ENCODE data around the gene VWA7.

DNA sequence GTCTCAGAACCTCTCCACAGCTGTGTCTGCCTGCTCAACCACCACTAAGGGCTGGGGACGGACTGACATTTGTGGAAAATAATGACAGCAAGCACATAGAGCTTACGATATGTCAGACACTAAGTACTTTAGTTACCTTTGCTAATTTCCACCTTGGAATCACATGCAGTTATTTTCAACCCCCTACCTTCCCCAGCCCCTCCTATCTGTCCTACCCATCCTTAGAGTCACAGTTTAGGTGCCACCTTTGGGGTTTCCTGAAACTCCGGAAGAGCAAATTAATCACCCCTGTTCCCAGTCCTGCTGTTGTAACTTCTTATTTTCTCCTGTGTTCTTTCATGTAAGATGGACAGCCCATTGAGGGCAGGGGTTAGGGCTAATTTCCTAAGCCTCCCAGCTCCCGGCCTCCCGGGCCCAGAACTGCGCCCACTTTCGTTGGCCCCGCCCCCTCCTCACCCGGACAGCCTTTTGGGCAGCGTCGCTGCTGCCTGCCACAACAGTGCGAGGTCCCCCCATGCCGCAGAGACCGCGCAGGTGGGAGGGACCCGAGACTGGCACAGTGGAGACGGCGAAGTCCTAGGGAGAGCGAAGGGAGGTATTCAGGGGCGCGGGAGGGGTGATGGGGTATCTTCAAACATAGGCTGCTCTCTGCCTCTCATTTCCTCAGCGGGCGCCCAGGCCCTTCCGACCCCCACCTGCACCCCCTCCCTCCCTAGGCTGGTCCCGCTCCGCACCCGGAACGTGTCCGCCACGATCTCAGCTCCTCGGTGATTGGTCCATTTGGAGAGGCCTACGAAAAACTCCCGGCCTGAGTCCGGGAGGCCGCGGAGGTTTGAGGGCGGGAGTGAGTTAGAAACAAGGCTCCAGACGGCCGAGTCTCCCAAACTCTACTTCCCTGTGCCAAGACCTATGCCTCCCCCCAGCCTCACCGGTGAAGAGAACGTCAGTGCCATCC lies 49.1 kb downstream of the VWA7 start:
- TF ChIP-seq, protein P1, sequence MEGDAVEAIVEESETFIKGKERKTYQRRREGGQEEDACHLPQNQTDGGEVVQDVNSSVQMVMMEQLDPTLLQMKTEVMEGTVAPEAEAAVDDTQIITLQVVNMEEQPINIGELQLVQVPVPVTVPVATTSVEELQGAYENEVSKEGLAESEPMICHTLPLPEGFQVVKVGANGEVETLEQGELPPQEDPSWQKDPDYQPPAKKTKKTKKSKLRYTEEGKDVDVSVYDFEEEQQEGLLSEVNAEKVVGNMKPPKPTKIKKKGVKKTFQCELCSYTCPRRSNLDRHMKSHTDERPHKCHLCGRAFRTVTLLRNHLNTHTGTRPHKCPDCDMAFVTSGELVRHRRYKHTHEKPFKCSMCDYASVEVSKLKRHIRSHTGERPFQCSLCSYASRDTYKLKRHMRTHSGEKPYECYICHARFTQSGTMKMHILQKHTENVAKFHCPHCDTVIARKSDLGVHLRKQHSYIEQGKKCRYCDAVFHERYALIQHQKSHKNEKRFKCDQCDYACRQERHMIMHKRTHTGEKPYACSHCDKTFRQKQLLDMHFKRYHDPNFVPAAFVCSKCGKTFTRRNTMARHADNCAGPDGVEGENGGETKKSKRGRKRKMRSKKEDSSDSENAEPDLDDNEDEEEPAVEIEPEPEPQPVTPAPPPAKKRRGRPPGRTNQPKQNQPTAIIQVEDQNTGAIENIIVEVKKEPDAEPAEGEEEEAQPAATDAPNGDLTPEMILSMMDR (IDR thresholded peaks at IDR 0.05), result no peak
- no peak for TF ChIP-seq POLR2AphosphoS5 (IDR thresholded peaks at IDR 0.05)

Data from prostate gland (tissue), 2 donors.